Islet of Langerhans (tissue), 1 donor: ENCODE results near the gene PCTP.

Source experiments
- FAIRE-seq: peaks from one replicate; lab custom pipeline; 2011; peaks lifted over from hg19 to GRCh38; lab: Jason Lieb, UNC

PCTP gene

DNA sequence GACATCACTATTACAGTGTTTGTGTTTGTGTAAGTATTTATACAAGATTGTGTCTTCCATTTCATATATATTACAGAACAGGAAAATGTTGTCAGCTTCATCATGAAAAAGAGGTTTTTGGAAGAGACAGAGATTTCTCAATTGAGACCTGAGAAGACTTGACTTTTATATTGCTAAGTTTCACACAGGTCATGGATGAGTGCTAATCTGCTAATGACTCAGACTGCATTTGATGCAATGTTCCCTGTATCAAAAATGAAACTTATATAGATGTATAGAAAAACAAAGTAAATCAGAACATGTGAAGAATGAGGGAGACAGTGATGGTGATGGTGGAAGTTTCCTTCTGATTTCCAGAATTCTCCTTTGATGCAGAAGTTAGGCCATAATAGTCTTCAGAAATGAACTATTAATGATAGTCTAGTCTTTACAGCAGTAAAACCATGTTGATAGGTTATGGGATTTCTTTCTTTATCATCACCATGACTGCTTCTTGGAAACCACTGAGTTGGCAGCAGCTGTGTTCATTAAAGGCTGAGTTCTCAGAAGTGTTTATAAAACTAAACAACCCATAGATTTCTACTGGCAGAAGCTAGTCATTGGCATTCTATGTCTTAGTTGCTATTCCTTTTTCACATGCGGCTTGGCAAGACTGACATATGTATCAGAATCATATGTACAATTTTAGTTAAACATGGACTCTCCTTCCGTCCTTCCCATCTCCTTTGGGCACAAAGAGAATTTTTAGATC lies 56.1 kb downstream of the PCTP start:
- FAIRE-seq, result no peak

DNA sequence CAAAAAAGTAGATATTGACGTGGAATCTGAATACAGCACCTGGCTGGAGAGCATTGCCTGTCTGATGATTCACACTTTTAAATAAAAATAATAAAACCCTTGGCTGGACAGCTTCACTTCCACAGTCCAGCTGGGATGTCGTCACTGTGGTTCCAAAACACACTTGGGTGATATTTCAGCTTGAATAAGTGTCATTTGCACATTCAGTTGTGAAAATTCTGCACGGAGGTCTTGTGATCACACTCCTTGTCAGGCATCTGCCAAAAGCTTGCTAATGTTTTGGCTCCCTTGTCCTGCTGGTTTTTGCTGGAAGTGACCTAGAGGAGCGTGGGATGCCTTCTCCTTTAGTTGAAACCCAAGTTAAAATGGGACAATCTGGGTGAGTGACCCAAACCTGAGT lies 60.7 kb downstream of the PCTP start:
- no peak for FAIRE-seq

DNA sequence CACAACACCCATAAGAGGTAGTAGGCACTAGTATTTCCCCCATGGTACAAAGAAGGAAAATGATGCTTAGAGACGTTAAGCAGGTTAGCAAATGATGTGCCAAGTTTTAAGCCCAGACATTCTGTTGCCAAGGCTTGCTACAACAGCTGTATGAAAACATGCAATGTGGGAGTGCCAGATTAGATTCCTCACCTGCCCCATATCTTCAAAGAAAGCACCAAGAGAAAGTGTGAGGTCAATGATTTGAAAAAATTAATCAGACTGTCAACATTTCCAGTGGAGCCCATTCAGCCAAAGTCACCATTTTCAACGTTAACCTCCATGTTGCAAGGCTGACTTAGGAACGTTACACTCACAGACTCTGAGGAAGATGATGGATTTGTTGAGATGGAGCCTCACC lies 61.5 kb downstream of the PCTP start:
- FAIRE-seq, result no peak

DNA sequence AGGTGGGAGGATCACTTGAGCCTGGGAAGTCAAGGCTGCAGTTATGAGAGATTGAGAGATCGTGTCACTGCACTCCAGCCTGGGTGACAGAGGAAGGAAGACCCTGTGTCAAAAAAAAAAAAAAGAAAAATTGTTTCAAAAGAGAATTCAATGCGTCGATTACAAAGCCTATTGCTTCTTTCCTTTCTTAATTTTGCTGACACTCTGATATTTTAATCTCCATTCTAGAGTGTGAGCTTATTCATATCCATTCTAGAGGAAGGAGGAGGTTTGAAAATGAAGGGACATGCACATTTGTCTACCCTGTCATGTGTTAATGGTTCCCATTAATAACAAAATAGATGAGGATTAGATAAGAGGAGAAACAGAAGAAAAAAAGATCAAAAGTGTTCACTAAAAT lies 63.1 kb downstream of the PCTP start:
- no peak for FAIRE-seq

DNA sequence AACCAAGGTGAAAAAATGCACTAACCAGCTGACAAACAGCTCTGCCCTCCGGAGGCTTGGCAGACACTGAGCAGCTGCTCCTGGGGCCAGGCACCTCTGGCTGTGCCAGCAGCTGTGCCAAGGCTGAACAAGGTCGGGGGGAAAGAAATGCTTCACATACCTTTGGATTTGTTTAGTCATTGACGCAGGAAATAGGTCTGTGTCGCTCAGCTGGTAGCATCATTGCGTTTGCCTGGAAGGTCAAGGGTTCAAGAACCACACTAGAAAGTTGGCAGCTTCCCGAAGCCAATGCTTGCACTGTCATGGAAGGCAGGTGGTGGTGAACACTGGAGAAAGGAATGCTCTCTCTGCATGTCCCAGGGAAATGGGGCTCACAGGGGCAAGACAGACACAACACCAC lies 63.5 kb downstream of the PCTP start:
- FAIRE-seq, result no peak

DNA sequence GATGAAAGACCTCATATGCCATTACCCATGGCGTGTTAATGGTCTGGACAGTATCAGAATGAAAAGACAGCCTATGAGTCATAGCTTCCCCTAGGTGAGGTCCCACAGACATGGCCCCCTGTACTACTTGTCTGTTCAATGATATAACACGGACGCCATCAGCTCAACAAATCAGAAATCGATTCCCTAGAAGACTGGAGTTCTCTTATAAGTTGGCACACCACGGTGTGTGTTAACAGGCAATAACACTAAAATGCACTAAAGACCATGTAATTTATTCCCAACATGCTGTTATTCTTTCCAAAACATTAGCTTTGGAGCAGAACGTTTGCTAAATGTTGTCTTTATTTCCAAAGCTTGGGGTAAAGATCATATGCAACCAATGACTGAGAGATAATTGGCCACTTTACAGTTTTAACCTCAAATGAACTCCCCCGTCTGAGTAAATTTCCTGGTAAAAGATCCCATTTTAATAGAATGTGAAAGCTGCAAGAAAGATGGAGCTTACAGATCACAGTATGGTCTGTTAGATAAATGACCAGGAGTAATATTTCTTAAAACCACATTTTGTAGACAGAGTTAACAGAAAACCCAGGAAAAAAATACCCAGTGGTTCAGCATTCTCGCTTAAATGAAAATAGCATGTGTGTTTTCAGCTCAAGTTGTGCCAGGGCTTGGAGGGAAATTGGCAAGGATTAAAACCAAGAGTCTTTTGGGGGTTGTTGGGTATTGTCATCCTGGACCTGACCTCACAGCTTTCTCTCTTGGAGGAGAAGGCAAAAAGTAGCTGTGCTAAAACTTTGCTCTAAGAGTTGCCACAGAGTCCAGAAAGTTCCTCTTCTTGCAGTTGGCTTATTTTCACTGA lies 65.9 kb downstream of the PCTP start:
- FAIRE-seq, result peak; percentile 82

DNA sequence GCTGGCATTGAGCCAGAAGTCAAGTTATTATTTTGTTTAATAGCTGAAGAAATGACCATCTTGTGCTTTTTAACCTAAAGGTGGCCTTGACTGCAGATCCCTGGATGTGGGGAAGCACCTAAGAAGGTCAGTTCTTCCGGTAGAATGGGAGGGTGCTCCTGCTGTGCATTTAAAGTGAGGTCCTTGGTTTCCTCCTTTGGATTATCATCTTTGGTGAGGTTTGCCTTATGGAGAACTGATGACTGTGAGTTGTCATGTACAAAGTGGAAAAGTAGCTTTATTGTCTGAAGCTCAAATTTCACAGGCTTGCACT lies 66.5 kb downstream of the PCTP start:
- FAIRE-seq, result no peak

DNA sequence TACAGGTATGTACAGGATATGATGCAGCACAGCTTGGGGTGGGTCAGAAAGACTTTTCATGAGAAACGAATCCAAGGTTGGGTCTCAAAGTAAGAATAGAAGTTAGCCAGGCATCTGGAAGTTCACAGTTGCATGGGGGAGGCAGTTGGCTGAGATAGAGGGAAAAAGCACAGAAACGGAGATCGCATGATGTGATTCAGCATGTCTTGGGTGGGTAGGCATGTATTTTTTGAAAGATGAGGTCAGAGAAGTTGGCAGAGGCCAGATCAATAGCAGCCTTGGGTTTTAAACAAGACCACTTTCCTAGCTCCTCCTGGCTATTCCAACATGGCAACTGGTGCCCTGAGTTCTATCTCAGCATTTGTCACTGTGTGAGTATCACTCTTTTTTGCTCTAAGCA lies 67.2 kb downstream of the PCTP start:
- FAIRE-seq, result no peak

DNA sequence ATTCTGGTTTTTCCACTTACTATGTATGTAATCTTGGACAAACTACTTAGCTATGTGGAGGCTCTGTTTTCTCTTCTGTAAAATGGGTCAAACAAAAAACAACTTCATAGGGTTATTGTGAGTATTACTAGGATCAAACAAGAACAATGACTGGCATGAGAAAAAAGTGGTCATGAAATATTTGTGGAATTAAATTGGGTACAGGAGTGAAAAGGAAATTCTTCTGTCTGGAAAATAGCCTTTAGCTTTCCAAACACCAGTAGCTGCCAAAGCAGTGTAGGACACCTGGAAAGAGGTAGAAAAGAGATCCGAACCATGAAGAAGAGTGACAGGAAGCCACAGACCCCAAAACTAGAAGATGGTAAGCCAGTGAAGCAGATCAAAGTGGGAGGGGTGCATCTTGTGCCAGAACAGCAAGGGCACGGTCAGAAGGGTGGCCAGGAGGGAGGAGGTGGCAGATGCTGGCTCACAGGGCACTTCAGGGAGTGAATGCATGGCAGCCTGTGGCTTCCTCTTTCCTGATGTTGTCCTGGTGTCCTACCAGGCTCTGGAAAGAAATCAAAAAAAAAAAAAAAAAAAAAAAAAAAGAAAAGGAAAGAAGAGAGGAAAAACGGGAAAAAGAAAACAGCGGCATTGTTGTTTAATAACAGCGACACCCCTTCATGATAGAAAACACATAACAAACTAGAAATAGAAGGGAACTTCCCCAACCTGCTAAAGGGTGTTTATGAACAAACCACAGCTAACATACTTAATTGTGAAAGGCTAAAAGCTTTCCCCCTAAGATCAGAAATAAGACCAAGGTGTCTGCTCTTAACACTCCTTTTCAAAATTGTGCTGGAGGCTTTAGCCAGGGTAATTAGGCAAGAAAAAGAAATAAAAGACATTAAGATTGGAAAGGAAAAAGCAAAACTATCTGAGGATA lies 67.9 kb downstream of the PCTP start:
- no peak for FAIRE-seq

DNA sequence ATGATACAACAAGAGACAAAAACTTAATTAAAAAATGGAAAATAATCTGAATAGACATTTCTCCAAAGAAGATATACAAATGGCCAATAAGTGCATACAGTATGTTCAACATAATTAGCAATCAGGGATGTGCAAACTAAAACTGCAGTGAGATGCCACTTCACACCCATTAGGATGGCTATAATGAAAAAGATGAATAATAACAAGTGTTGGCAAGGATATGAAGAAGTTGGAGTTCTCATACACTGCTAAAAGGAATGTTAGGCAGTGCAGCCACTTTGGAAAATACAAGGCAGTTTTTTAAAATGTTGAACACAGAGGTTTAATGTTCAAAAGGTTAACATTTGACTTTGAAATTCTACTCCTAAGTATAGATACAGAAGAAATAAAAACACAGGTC lies 69.8 kb downstream of the PCTP start:
- no peak for FAIRE-seq

DNA sequence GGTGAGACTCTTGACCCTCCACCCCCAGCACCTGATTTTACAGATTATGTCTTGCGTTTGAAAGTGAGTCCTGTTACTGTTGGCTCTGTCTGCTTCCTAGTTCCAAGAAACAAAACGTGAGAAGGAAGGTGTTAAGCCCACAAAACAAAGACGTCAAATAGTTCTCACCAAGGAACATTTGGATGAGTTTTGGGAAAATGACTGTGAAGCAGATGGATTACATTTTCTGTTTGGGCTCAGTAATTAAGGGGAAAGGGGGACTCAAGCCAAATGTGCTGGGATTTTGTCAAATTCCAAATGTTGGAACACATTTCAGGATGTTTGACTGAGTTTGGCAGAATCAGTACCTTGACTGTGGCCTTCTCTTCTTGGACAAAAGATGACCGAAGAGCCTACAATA lies 71.2 kb downstream of the PCTP start:
- FAIRE-seq, result no peak

DNA sequence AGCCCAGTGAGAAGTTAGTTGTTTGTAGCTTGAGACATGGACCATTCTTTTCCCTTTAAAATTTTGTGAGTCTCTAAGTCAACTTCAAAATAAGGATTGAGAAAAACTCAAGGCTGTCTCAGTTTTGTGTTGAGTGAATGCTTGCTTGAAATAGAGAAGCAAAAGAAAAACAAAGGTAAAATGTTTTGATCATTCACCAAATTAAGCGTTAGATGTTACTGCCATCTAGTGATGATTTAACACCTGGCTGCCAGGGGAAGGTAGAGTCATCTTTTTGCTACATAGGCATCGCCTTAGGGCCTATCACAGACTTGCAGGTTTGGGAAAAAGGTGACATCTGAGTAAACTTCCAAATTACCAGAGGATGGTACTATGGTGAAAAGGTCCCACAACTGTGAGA lies 74.4 kb downstream of the PCTP start:
- FAIRE-seq, result peak; percentile 84
